Activated CD4-positive, alpha-beta T cell treated with anti-CD3 and anti-CD28 coated beads, Interleukin-2, amount 10 ng/mL, durations not matched to agents 24 days and 14 days (primary cell): ENCODE results near the gene USPL1. TPM values are rescaled to one million over a fixed set of nuclear protein-coding genes. Genes with fewer than 3 reads are reported as not detected.

Experiments
- DNase-seq: peaks from one replicate; pipeline ENCODE4 v3.0.0; 2022
- H3K27ac Mint-ChIP-seq: one replicate; pipeline ENCODE4 v1.8.0; 2022; ENCODE audit warnings: mild to moderate bottlenecking, mixed read lengths
- H3K27me3 Mint-ChIP-seq: one replicate; pipeline ENCODE4 v1.8.0; 2022; ENCODE audit warnings: mixed read lengths
- H3K36me3 Mint-ChIP-seq: one replicate; pipeline ENCODE4 v1.8.0; 2022; ENCODE audit warnings: low read depth, mild to moderate bottlenecking, mixed read lengths
- H3K4me1 Mint-ChIP-seq: one replicate; pipeline ENCODE4 v1.8.0; 2021; ENCODE audit warnings: mixed read lengths
- H3K4me3 Mint-ChIP-seq: one replicate; pipeline ENCODE4 v1.8.0; 2022; ENCODE audit warnings: mild to moderate bottlenecking, moderate library complexity, mixed read lengths
- H3K9me3 Mint-ChIP-seq: one replicate; pipeline ENCODE4 v1.8.0; 2021; ENCODE audit warnings: mixed read lengths
- intact Hi-C: fragments of 100-400 bp; cut with micrococcal nuclease; formaldehyde crosslinking; loops from one replicate; pipeline ENCODE4 v1.15.1; 2023
- total RNA-seq: library from RNA; stranded (reverse); gene quantifications from 2 replicates; pipeline ENCODE4 v1.2.3, GENCODE V29; 2022

Gene USPL1
- 16.2 and 18.7 TPM in 2 replicates for total RNA-seq

- H3K27me3 Mint-ChIP-seq: no peaks in the 10 kb centered on the region
- no peaks in the 10 kb centered on the region for H3K9me3 Mint-ChIP-seq
- peaks cover 12% of the 10 kb centered on the region for H3K36me3 Mint-ChIP-seq
- H3K4me1 Mint-ChIP-seq: peaks cover 30% of the 10 kb centered on the region
- peak; percentile 100 for DNase-seq
- H3K4me3 Mint-ChIP-seq: no peak within 1 kb of the TSS
- no peak within 1 kb of the TSS for H3K27ac Mint-ChIP-seq
- intact Hi-C loops: loop anchor here (1.0 to 10.0 kb wide), 17 partner anchors 10 to 1023 kb away; partner anchors contain the start of genes HMGB1, KATNAL1 and SLC7A1
Measured at GRCh38 chr13:30617315-30618185, at the start of gene USPL1. TSS of gene USPL1 (plus strand) at chr13:30617920. CDS start at chr13:30621141, 3,221 bp downstream.

DNA sequence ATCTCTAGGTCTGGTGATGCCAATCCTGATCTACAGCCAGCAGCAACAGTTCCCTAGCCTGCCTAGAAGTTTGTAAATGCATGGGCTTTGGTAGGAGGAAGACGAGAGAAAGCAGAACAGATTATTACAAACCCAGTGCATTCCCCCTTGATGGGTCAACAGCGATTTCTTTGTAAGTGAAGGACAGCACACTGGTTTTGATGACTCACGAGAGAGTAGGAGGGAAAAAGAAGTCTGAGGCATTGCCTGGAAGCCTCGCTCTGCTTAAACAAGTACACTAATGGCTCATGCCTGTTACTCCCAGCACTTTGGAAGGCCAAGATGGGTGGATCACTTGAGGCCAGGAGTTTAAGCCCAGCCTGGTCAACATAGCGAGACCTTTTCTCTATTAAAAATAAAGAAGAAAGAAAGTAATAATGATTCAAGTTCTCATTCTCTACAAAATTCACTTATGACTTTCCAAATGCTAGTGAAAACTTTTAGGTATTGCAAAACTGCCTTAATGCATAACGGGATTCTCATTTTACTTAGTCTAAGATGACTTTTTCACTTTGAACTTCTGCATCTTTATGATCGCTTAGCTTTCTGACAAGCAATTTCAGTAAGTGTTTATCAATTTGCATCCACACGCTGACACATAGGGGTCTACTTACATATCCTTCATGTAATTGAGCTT lies 47.7 kb upstream of the USPL1 start:
- peaks cover 22% of the 10 kb centered on the region for H3K4me1 Mint-ChIP-seq
- DNase-seq: no peak
- no peaks in the 10 kb centered on the region for H3K9me3 Mint-ChIP-seq
- no peaks in the 10 kb centered on the region for H3K36me3 Mint-ChIP-seq
- H3K4me3 Mint-ChIP-seq: no peak overlapping the region
- intact Hi-C loops: no loop called here
- H3K27me3 Mint-ChIP-seq: peaks cover 5% of the 10 kb centered on the region
- no peak overlapping the region for H3K27ac Mint-ChIP-seq

DNA sequence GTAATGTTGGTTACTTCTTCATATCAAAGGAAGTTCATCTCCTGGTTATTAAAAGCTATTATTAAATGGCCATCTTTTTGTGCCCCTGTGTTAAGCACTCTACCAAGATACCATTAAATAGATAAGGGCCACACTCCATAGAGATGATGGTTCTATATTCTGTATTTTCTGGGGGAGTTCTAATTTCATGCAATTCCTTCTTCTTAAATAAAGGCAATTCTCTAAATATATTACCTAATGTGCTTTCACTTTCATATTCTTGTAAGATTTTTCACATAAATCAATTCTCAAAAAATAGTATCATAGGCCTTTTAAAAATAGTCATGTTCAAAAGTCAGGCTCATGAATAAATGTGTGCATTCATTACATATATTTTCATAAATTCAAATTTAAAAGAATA lies 47.0 kb upstream of the USPL1 start:
- no peaks in the 10 kb centered on the region for H3K9me3 Mint-ChIP-seq
- H3K4me1 Mint-ChIP-seq: peaks cover 19% of the 10 kb centered on the region
- intact Hi-C loops: no loop called here
- no peak overlapping the region for H3K27ac Mint-ChIP-seq
- no peaks in the 10 kb centered on the region for H3K27me3 Mint-ChIP-seq
- DNase-seq: no peak
- H3K36me3 Mint-ChIP-seq: no peaks in the 10 kb centered on the region
- H3K4me3 Mint-ChIP-seq: no peak overlapping the region

DNA sequence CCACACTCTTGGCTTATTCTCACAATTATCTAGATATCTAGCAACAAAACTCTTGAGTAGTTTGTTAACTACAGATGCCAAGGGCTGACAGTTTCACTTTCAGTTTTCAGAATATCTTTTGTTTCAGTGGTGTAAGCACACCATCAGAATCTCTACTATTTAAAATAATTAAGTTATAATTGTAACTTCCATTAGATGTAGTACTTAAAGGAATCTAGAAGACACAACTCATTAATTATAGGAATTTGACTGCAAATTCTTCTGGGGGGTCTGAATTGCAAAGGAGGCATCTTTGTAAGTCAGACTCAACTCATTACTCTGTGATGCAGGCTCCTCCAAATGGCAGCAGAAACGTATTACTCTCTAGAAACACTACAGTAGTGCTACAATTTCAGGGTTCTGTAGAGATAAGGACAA lies 44.9 kb upstream of the USPL1 start:
- no peaks in the 10 kb centered on the region for H3K36me3 Mint-ChIP-seq
- peak overlapping the region; percentile 57 for H3K4me3 Mint-ChIP-seq
- peak overlapping the region; percentile 52 for H3K27ac Mint-ChIP-seq
- intact Hi-C loops: no loop called here
- H3K9me3 Mint-ChIP-seq: no peaks in the 10 kb centered on the region
- peaks cover 34% of the 10 kb centered on the region for H3K4me1 Mint-ChIP-seq
- peak; percentile 72 for DNase-seq
- H3K27me3 Mint-ChIP-seq: peaks cover 2% of the 10 kb centered on the region

- Mint-ChIP-seq H3K27ac (no peak overlapping the region), H3K4me3 (peak overlapping the region; percentile 23), H3K36me3 (no peaks in the 10 kb centered on the region), H3K27me3 (peaks cover 12% of the 10 kb centered on the region), H3K9me3 (no peaks in the 10 kb centered on the region), H3K4me1 (peaks cover 25% of the 10 kb centered on the region)
- intact Hi-C loops: loop anchor here (2.0 to 5.0 kb wide), 2 partner anchors 40 to 444 kb away; partner anchors contain the start of gene USPL1
- peak; percentile 80 for DNase-seq
Measured at GRCh38 chr13:30576528-30576927, 41.2 kb upstream of the USPL1 start.

DNA sequence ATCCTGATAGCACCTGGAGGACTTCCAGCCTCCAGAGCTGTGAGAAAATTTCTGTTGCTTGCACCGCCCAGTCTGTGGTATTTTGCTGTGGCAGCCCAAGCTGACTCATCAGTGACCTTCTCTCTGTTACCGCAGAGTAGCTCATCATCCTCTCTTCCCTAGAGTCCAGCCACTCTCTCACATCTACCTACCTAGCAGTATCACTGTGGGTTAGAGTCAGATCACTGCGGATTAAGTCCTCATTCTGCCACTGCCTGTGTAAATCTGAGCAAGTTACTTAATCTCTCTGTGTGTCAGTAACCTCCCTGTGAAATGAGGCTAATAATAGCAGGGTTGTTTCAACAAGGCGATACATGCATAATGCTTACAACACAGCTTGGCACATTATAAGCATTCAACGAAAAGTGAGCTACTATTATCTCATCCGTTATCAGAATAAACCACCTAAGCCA lies 40.3 kb upstream of the USPL1 start:
- Mint-ChIP-seq H3K9me3 (no peaks in the 10 kb centered on the region), H3K27me3 (peaks cover 16% of the 10 kb centered on the region), H3K4me1 (peaks cover 26% of the 10 kb centered on the region), H3K27ac (no peak overlapping the region), H3K4me3 (no peak overlapping the region), H3K36me3 (no peaks in the 10 kb centered on the region)
- intact Hi-C loops: loop anchor here (1.0 to 5.0 kb wide), 3 partner anchors 39 to 445 kb away; partner anchors contain the start of gene USPL1
- peak; percentile 76 for DNase-seq

DNA sequence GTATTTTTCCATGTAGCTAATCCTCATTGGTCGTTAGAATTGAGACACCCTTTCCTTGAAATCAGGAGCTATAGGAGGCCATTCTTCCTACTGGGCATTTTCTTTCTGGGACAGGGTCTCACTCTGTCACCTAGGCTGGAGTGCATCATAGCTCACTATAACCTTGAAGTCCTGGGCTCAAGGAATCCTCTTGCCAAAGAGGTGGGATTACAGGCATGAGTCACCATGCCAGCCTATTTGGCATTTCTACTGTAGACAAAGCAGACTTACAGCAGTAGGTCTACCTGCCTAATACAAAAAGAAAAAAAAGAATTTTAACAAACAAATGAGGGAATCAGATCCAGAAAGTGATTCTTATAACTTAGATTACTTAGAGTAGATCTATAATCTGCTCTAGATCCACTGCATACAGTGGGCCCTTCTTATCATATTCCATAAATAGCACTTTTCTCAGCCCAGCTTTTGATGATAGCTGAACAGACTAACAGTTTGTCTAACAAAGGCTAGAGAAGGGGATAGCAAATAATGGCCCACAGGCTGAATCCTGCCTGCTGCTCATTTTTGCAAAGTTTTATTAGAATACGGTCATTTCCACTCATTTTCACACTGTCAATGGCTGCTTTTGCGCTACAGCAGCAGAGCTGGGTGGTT lies 36.7 kb upstream of the USPL1 start:
- Mint-ChIP-seq H3K27me3 (peaks cover 28% of the 10 kb centered on the region), H3K4me3 (no peak overlapping the region), H3K4me1 (peaks cover 21% of the 10 kb centered on the region), H3K9me3 (no peaks in the 10 kb centered on the region), H3K36me3 (no peaks in the 10 kb centered on the region), H3K27ac (no peak overlapping the region)
- DNase-seq: no peak
- intact Hi-C loops: no loop called here

DNA sequence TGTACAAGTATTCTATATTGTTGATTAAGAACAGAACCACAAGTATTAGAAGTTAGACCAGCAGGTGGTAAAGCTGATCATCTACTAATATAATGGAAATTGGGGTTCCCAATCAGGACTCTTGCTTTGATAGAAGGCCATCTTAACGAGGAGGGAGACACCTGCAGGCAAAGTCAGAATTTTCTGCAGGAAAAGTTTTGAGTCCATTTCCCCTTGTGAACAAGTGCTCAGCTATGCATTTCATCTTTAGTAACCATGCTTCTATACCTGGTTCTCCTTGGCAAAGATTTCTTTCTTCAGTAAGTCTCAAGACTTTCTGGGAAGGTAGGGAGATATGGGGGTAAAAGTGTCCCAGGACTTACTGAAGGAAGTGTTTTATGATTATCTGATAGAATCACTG lies 36.1 kb upstream of the USPL1 start:
- H3K36me3 Mint-ChIP-seq: no peaks in the 10 kb centered on the region
- H3K4me1 Mint-ChIP-seq: peaks cover 18% of the 10 kb centered on the region
- peak overlapping the region; percentile 16 for H3K27ac Mint-ChIP-seq
- intact Hi-C loops: no loop called here
- H3K9me3 Mint-ChIP-seq: no peaks in the 10 kb centered on the region
- H3K27me3 Mint-ChIP-seq: peaks cover 31% of the 10 kb centered on the region
- peak; percentile 70 for DNase-seq
- H3K4me3 Mint-ChIP-seq: no peak overlapping the region

GRCh38 chr13:30584051-30584731 lies 33.5 kb upstream of the USPL1 start:
- Mint-ChIP-seq H3K27ac (no peak overlapping the region), H3K4me1 (peaks cover 6% of the 10 kb centered on the region), H3K4me3 (no peak overlapping the region), H3K27me3 (peaks cover 31% of the 10 kb centered on the region), H3K36me3 (no peaks in the 10 kb centered on the region), H3K9me3 (no peaks in the 10 kb centered on the region)
- DNase-seq: no peak
- intact Hi-C loops: no loop called here

DNA sequence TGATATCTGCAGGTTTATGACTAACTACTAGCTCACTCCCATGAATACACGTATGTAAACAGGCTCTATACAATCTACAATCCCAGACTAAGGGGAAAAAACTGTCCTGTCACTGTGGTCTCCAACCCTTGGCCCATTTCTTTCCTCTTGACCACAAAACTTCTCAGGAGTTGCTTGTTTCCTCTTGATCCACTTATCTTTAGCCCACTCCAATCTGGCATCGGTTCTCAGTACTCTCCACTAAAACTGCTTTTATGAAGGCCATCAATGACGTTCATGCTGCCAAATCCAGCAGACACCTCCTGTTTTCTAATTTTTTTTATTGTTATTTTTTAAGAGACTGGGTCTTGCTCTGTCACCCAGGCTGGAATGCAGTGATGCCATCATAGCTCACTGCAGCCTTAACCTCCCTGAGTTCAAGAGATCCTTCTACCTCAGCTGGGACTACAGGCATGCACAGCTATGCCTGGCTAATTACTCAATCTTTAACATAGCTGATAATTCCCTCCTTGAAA lies 31.9 kb upstream of the USPL1 start:
- H3K4me1 Mint-ChIP-seq: peaks cover 6% of the 10 kb centered on the region
- no peak overlapping the region for H3K4me3 Mint-ChIP-seq
- H3K36me3 Mint-ChIP-seq: no peaks in the 10 kb centered on the region
- no peaks in the 10 kb centered on the region for H3K9me3 Mint-ChIP-seq
- intact Hi-C loops: no loop called here
- H3K27me3 Mint-ChIP-seq: peaks cover 29% of the 10 kb centered on the region
- no peak overlapping the region for H3K27ac Mint-ChIP-seq
- DNase-seq: no peak

GRCh38 chr13:30587231-30587630 lies 30.5 kb upstream of the USPL1 start:
- Mint-ChIP-seq H3K9me3 (no peaks in the 10 kb centered on the region), H3K27me3 (peaks cover 24% of the 10 kb centered on the region), H3K36me3 (no peaks in the 10 kb centered on the region), H3K27ac (no peak overlapping the region), H3K4me1 (peaks cover 2% of the 10 kb centered on the region), H3K4me3 (no peak overlapping the region)
- intact Hi-C loops: no loop called here
- no peak for DNase-seq

GRCh38 chr13:30587739-30588138 lies 30.0 kb upstream of the USPL1 start:
- H3K4me3 Mint-ChIP-seq: no peak overlapping the region
- intact Hi-C loops: no loop called here
- no peaks in the 10 kb centered on the region for H3K9me3 Mint-ChIP-seq
- peaks cover 23% of the 10 kb centered on the region for H3K27me3 Mint-ChIP-seq
- peaks cover 2% of the 10 kb centered on the region for H3K4me1 Mint-ChIP-seq
- H3K36me3 Mint-ChIP-seq: no peaks in the 10 kb centered on the region
- DNase-seq: no peak
- H3K27ac Mint-ChIP-seq: no peak overlapping the region

DNA sequence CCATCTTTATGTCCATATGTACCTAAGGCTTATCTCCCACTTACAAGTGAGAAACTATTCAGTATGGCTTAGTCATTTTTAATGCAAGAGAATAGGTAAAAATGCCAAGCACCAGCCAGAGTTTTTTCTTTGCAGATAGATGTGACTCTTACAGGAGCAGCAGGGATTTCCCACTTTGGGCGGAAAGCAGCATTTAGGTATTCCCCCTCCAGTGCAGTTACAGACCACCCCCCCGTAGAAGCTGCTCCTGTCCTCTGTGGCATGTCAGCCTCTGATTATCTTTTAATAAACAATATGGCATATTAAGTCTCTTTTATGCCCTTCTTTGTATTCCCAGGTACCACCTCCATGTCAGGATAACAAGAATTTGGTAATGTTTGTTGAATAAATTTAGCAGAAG lies 24.7 kb upstream of the USPL1 start:
- Mint-ChIP-seq H3K4me1 (no peaks in the 10 kb centered on the region), H3K4me3 (no peak overlapping the region), H3K27me3 (peaks cover 17% of the 10 kb centered on the region), H3K27ac (no peak overlapping the region), H3K36me3 (no peaks in the 10 kb centered on the region), H3K9me3 (no peaks in the 10 kb centered on the region)
- intact Hi-C loops: no loop called here
- DNase-seq: no peak
